ENCODE measurements around the gene RIPOR1.
A peak's percentile ranks its signal among the peaks of the same experiment; 100 is the strongest.

DNA sequence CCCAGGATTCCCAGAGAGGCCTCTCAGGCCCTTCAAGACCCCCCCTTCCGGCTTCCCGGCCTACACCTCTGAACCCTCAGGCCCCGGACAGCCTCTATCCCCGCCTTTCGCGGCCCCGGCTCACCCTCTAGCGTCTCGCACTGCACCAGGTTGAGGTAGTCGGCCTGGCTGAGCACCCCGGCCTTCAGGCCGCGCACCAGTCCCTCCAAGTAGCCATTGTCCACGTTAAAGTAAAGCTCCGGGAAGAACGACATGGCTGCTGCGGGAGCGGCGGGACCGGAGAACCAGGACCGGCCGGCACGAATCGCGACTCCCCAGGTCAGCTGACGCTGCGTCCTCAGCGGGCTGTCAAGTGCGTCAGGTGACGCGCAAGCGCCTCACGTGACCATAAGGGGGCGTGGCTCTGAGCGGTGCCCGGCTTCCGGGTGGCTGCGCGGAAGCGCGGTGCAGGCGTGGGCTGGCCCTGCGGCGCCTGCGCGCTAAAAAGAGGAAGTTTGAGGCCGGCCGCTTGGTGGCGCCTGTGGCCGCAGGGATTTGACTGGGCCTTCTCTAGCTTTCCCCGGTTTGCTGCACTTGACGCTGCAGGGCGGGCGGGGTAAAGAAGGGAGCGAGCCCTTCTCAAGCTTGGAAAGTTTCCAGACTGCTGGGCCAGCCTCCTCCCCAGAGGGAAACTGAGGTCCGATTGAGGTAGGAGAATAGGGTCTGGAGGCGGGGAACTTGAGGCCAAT lies 47.6 kb upstream of the RIPOR1 start, which contains the start of gene ATP6V0D1:
- TF ChIP-seq, protein P1, sequence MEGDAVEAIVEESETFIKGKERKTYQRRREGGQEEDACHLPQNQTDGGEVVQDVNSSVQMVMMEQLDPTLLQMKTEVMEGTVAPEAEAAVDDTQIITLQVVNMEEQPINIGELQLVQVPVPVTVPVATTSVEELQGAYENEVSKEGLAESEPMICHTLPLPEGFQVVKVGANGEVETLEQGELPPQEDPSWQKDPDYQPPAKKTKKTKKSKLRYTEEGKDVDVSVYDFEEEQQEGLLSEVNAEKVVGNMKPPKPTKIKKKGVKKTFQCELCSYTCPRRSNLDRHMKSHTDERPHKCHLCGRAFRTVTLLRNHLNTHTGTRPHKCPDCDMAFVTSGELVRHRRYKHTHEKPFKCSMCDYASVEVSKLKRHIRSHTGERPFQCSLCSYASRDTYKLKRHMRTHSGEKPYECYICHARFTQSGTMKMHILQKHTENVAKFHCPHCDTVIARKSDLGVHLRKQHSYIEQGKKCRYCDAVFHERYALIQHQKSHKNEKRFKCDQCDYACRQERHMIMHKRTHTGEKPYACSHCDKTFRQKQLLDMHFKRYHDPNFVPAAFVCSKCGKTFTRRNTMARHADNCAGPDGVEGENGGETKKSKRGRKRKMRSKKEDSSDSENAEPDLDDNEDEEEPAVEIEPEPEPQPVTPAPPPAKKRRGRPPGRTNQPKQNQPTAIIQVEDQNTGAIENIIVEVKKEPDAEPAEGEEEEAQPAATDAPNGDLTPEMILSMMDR (conservative IDR thresholded peaks at IDR 0.05): peak; percentile 95
- TF ChIP-seq ZFX (IDR thresholded peaks at IDR 0.05): peak; percentile 71
